AG10803 (cell line): Measurements from ENCODE around the gene RPL39.
"Not testable (repeated sequence)": the region's sequence is repeated elsewhere in the genome, so short reads cannot be mapped to it uniquely, and the experiment has no call there.

Experiments used
- DNase-seq: peaks from one replicate; pipeline ENCODE4 v3.0.0; 2010; ENCODE audit warnings: low read depth
- H3K4me3 ChIP-seq: 2 replicates; pipeline ENCODE4 v1.5.1; 2011; ENCODE audit warnings: mild to moderate bottlenecking, low read length, control low read depth
- TF ChIP-seq, protein P1 (sequence below): conservative IDR thresholded peaks from 2 replicates; pipeline ENCODE4 v1.5.1; 2011; ENCODE audit warnings: mild to moderate bottlenecking, low read length, control low read depth, inconsistent platforms

The RPL39 gene

DNA sequence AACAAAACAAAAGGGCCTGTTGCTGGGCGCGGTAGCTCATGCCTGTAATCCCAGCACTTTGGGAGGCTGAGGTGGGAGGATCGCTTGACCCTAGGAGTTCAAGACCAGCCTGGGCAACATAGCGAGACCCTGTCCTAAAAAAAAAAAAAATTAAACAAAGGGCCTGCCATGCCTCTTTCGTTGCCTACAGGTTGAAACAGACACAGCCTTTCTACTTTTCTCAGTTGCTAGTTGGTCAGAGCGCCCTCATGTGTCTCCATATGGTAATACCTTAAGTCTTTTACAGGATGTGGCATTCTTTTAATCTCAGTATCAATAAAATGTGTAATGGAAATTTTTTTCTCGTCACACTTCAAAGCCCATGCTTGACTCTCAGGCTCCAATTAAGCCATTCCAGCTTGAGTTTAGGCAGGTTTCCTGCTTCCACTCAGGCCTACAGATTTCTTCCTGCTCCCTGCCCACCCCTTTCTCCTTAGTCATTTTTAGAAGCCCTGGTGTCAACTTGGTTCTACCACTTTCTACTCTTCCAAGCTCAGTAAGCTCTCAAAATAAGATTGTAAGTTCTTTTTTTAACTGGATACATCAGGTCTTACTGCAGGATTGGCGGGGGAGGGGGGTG, 37.7 kb downstream of the RPL39 start:
- peak; percentile 36 for DNase-seq
- TF ChIP-seq, protein P1, sequence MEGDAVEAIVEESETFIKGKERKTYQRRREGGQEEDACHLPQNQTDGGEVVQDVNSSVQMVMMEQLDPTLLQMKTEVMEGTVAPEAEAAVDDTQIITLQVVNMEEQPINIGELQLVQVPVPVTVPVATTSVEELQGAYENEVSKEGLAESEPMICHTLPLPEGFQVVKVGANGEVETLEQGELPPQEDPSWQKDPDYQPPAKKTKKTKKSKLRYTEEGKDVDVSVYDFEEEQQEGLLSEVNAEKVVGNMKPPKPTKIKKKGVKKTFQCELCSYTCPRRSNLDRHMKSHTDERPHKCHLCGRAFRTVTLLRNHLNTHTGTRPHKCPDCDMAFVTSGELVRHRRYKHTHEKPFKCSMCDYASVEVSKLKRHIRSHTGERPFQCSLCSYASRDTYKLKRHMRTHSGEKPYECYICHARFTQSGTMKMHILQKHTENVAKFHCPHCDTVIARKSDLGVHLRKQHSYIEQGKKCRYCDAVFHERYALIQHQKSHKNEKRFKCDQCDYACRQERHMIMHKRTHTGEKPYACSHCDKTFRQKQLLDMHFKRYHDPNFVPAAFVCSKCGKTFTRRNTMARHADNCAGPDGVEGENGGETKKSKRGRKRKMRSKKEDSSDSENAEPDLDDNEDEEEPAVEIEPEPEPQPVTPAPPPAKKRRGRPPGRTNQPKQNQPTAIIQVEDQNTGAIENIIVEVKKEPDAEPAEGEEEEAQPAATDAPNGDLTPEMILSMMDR: peak; percentile 57
- H3K4me3 ChIP-seq: no peak overlapping the region

DNA sequence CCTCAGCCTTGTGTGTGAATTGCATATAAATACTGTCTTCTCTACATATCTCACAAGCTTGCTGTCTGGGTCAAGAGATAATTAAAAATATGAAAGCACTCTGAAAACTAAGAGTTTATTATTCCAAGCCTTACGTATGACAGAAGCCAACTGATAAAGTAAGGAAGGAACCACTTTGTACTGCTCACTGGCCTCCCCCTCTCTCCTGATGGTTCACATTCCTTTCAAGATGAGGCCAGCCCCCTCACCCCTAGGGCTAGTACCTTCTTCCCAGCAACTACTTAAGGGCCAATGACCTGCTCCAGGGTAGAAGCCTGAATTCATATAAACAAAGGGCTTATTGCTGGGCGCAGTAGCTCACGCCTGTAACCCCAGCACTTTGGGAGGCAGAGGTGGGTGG, 38.4 kb downstream of the RPL39 start:
- no peak for DNase-seq
- H3K4me3 ChIP-seq: no peak overlapping the region
- TF ChIP-seq, protein P1: no peak

DNA sequence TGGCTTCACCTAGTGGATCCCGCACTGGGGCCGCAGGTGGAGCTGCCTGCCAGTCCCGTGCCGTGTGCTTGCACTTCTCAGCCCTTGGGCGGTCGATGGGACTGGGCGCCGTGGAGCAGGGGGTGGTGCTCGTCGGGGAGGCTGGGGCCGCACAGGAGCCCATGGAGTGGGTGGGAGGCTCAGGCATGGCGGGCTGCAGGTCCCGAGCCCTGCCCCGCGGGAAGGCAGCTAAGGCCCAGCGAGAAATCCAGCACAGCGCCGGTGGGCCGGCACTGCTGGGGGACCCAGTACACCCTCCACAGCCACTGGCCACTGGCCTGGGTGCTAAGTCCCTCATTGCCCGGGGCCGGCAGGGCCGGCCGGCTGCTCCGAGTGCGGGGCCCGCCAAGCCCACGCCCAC, 40.7 kb downstream of the RPL39 start:
- DNase-seq, H3K4me3 ChIP-seq: not testable (repeated sequence)

DNA sequence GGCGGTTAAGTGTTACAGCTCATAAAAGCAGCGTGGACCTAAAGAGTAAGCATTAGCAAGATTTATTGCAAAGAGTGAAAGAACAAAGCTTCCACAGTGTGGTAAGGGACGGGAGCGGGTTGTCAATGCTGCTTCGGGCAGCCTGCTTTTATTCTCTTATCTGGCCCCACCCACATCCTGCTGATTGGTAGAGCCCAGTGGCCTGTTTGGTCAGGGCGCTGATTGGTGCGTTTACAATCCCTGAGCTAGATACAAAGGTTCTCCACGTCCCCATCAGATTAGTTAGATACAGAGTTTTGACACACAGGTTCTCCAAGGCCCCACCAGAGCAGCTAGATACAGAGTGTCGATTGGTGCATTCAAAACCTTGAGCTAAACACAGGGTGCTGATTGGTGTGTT, 41.3 kb downstream of the RPL39 start:
- not testable (repeated sequence) for DNase-seq, H3K4me3 ChIP-seq

GRCh38 chrX:119745283-119745848, 46.1 kb downstream of the RPL39 start:
- TF ChIP-seq, protein P1: no peak
- DNase-seq: no peak
- H3K4me3 ChIP-seq: no peak overlapping the region

- peak; percentile 28 for DNase-seq
- TF ChIP-seq, protein P1: no peak
- no peak overlapping the region for H3K4me3 ChIP-seq
Observed at GRCh38 chrX:119738742-119739141, 52.7 kb downstream of the RPL39 start.
